Measurements from ENCODE around the gene OR2V2. TPM values are rescaled to one million over a fixed set of nuclear protein-coding genes. Genes with fewer than 3 reads are reported as not detected.
A peak's percentile ranks its signal among the peaks of the same experiment; 100 is the strongest.

Gene OR2V2
- total and polyA plus RNA-seq, 10 of the 15 experiments (the other 5 are each of a cell fraction or from before 2014, with no cell fraction given) = 0.26 TPM; not detected in 9

DNA sequence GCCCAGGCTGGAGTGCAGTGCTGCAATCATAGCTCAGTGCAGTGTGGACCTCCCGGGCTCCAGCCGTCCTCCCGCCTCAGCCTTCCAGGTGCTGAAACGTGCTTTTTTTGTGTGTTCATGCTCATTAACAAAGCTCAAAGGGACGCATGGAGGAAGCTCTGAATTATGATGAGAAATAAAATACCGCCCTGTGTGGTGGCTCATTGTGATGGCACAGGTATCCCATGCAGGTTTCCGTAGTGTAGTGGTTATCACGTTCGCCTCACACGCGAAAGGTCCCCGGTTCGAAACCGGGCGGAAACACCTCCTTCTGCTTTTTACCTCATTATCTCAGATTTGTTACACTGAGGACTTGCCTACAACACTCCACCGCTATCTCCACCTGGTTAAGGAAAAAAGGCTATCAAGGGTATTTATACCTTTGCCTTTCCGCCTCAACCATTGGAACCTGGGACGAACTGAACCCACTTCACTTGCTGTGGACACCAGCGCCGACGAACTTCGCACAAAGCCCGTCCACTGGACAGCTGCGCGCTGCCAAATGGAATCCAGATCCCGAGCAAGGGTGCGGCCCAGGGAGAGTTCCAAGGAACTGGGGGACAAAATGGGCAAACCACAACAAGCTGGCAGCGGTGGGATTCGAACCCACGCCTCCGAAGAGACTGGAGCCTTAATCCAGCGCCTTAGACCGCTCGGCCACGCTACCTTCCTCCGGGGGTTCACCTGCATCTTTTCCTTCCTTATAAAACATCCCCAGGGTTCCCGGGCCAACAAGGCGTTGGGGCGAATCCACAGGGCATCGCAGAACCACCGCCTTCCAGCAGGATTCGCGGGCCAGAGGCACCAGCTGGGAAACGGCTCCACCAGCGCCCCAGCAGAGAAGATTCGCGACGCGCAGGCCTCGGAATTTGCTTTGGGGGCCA lies 26.3 kb downstream of the OR2V2 start (continued):
- TF ChIP-seq REST (IDR thresholded peaks at IDR 0.05; ENCODE audit: low read depth, low read length) (no peak; the same call in 1 of the 2 replicates), CBX5 (IDR thresholded peaks at IDR 0.05; ENCODE audit: low read depth) (0 out of 2 replicates have a peak, but pooled peaks have one; percentile 12), RAD21 (IDR thresholded peaks at IDR 0.05; ENCODE audit: insufficient read depth, low read depth, low read length) (no peak), YBX1 (IDR thresholded peaks at IDR 0.05) (no peak), BACH1 (IDR thresholded peaks at IDR 0.05; ENCODE audit: borderline replicate concordance) (no peak), ASH2L (IDR thresholded peaks at IDR 0.05; ENCODE audit: borderline replicate concordance, low read depth) (0 out of 2 replicates have a peak, but pooled peaks have one; percentile 57), ZNF217 (IDR thresholded peaks at IDR 0.05) (peak; percentile 87), PAX5 (IDR thresholded peaks at IDR 0.05; ENCODE audit: borderline replicate concordance, low read depth, low read length) (no peak), KAT2A (conservative IDR thresholded peaks at IDR 0.05; ENCODE audit: control insufficient read depth, low read depth, low read length) (no peak), BCL11A (IDR thresholded peaks at IDR 0.05; ENCODE audit: low read depth, low read length) (no peak), ZNF687 (IDR thresholded peaks at IDR 0.05) (no peak), EED (IDR thresholded peaks at IDR 0.05; ENCODE audit: low read depth) (0 out of 2 replicates have a peak, but pooled peaks have one; percentile 19), TCF3 (IDR thresholded peaks at IDR 0.05; ENCODE audit: borderline replicate concordance, insufficient read depth, low read depth, low read length) (no peak), IRF3 (IDR thresholded peaks at IDR 0.05) (no peak), CBX3 (IDR thresholded peaks at IDR 0.05; ENCODE audit: borderline replicate concordance, low read depth) (no peak)
- TF ChIP-seq, protein P1, sequence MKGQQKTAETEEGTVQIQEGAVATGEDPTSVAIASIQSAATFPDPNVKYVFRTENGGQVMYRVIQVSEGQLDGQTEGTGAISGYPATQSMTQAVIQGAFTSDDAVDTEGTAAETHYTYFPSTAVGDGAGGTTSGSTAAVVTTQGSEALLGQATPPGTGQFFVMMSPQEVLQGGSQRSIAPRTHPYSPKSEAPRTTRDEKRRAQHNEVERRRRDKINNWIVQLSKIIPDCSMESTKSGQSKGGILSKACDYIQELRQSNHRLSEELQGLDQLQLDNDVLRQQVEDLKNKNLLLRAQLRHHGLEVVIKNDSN (IDR thresholded peaks at IDR 0.05; ENCODE audit: borderline replicate concordance, extremely low read length, insufficient read depth, low read depth, low read length) = no peak
